HG03520 (cell line): Measurements from ENCODE around the gene TRAFD1.
"Not testable (repeated sequence)": the region's sequence is repeated elsewhere in the genome, so short reads cannot be mapped to it uniquely, and the experiment has no call there.

Experiments used
- ATAC-seq: cut with Tn5 transposase; IDR thresholded peaks from one replicate; pipeline ENCODE4 v1.9.1; 2021; ENCODE audit warnings: mild to moderate bottlenecking, moderate library complexity; ENCODE audit not compliant: unreplicated experiment

The TRAFD1 gene

GRCh38 chr12:112125250-112125999, at the start of gene TRAFD1:
Gene TRAFD1 (plus strand): TSS chr12:112125560. CDS start chr12:112130523, 4,963 bp downstream.
- ATAC-seq: peak; percentile 95

GRCh38 chr12:112087055-112087850, 38.1 kb upstream of the TRAFD1 start:
- ATAC-seq: no peak

- ATAC-seq: no peak
Observed at GRCh38 chr12:112087851-112088250, 37.5 kb upstream of the TRAFD1 start.

- no peak for ATAC-seq
Observed at GRCh38 chr12:112091563-112091962, 33.8 kb upstream of the TRAFD1 start.

- no peak for ATAC-seq
Observed at GRCh38 chr12:112096070-112096469, 29.3 kb upstream of the TRAFD1 start.

- ATAC-seq: no peak
Observed at GRCh38 chr12:112096667-112097066, 28.7 kb upstream of the TRAFD1 start.

GRCh38 chr12:112097641-112098040, 27.7 kb upstream of the TRAFD1 start:
- ATAC-seq: no peak

- ATAC-seq: not testable (repeated sequence)
Observed at GRCh38 chr12:112100500-112100899, 24.9 kb upstream of the TRAFD1 start.

GRCh38 chr12:112102127-112102526, 23.2 kb upstream of the TRAFD1 start:
- no peak for ATAC-seq

GRCh38 chr12:112102746-112103145, 22.6 kb upstream of the TRAFD1 start:
- not testable (repeated sequence) for ATAC-seq

GRCh38 chr12:112103758-112104503, 21.4 kb upstream of the TRAFD1 start:
- ATAC-seq: no peak

- ATAC-seq: no peak
Observed at GRCh38 chr12:112105891-112106290, 19.5 kb upstream of the TRAFD1 start.

- no peak for ATAC-seq
Observed at GRCh38 chr12:112107306-112108201, 17.8 kb upstream of the TRAFD1 start.

- no peak for ATAC-seq
Observed at GRCh38 chr12:112108202-112109079, 16.9 kb upstream of the TRAFD1 start, which contains the start of gene NAA25. Gene NAA25 (minus strand): TSS chr12:112108783. CDS start chr12:112108773, 10 bp downstream.

- not testable (repeated sequence) for ATAC-seq
Observed at GRCh38 chr12:112110787-112111662, 14.3 kb upstream of the TRAFD1 start.

GRCh38 chr12:112111931-112112330, 13.4 kb upstream of the TRAFD1 start:
- no peak for ATAC-seq

- no peak for ATAC-seq
Observed at GRCh38 chr12:112112409-112113133, 12.8 kb upstream of the TRAFD1 start.
